HepG2 (cell line): ENCODE measurements around the gene TNFRSF11A.

Experiments used
- CTCF ChIP-seq: sonication (generic); formaldehyde crosslinking; IDR thresholded peaks from 2 replicates; pipeline ENCODE4 v1.5.0; 2020; ENCODE audit warnings: mild to moderate bottlenecking, missing genetic modification reagents, moderate library complexity
- DMTF1 ChIP-seq: sonication (generic); formaldehyde crosslinking; IDR thresholded peaks from 2 replicates; pipeline ENCODE4 v1.4.0; 2020; ENCODE audit warnings: mild to moderate bottlenecking, missing genetic modification reagents
- GATA4 ChIP-seq: sonication (generic); IDR thresholded peaks from 2 replicates; pipeline ENCODE4 v1.6.1; 2016; ENCODE audit warnings: antibody characterized with exemption, low read depth, borderline replicate concordance
- TBL1XR1 ChIP-seq: fragments of 150-350 bp; IDR thresholded peaks from 2 replicates; pipeline ENCODE4 v1.6.1; 2014; ENCODE audit warnings: borderline replicate concordance, low read length; ENCODE audit not compliant: partially characterized antibody
- ZNF101 ChIP-seq: sonication (generic); formaldehyde crosslinking; IDR thresholded peaks from 2 replicates; pipeline ENCODE4 v1.4.0; 2020; ENCODE audit warnings: mild to moderate bottlenecking, low read depth, missing genetic modification reagents, borderline replicate concordance
- ZNF251 ChIP-seq: sonication (generic); formaldehyde crosslinking; IDR thresholded peaks from 2 replicates; pipeline ENCODE4 v1.9.0; 2021; ENCODE audit warnings: mild to moderate bottlenecking, missing genetic modification reagents

DNA sequence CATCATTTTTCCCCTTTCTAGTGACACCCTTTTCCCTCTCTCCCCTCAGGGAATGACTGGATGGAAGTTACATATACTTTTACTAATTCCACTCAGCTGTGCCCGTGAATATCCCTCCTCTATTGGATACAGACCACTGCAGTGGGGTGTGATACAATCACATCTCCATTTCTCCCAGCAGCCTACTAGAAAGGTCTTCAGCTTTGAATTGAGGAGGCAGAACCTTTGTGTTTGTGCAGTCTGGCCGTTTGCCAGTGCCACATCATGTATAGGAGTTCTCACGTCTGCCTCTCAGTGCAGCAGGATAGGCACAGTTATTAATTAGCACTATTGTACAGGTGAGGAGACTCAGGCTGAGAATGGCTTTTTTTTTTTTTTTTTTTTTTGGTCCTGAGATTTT lies 16.4 kb downstream of the TNFRSF11A start:
- TF ChIP-seq CTCF (CRISPR knock-in tag) (no peak), ZNF251 (no peak), TBL1XR1 (no peak), DMTF1 (CRISPR knock-in tag) (no peak), GATA4 (no peak), ZNF101 (CRISPR knock-in tag) (no peak)
